Endodermal cell (in vitro differentiated cells): Measurements from ENCODE around the gene PPP1R15A. TPM values are rescaled to one million over a fixed set of nuclear protein-coding genes. Genes with fewer than 3 reads are reported as not detected.

ENCODE experiments used
- DNase-seq: peaks from one replicate; pipeline ENCODE4 v3.0.0-alpha.2; 2017
- H3K27ac ChIP-seq: 2 replicates; pipeline ENCODE4 v1.5.1; 2013; ENCODE audit warnings: mild to moderate bottlenecking, low read depth, low read length, moderate library complexity
- H3K27me3 ChIP-seq: 2 replicates; pipeline ENCODE4 v1.6.1; 2013; ENCODE audit warnings: mild to moderate bottlenecking, low read length, moderate library complexity; ENCODE audit not compliant: insufficient read depth, control insufficient read depth, poor library complexity, severe bottlenecking
- H3K36me3 ChIP-seq: 2 replicates; pipeline ENCODE4 v1.7.0; 2013; ENCODE audit warnings: mild to moderate bottlenecking, low read length, moderate library complexity; ENCODE audit not compliant: control insufficient read depth, insufficient read depth
- H3K4me1 ChIP-seq: one replicate; pipeline ENCODE4 v1.7.0; 2013; ENCODE audit warnings: low read length; ENCODE audit not compliant: control insufficient read depth, insufficient read depth
- H3K4me3 ChIP-seq: 2 replicates; pipeline ENCODE4 v1.5.1; 2013; ENCODE audit warnings: mild to moderate bottlenecking, low read length, moderate library complexity
- H3K9ac ChIP-seq: 2 replicates; pipeline ENCODE4 v1.6.1; 2013; ENCODE audit warnings: mild to moderate bottlenecking, low read length, moderate library complexity; ENCODE audit not compliant: poor library complexity, severe bottlenecking; ENCODE audit errors: extremely low read depth
- H3K9me3 ChIP-seq: 2 replicates; pipeline ENCODE4 v1.6.1; 2013; ENCODE audit warnings: mild to moderate bottlenecking, low read length, moderate library complexity; ENCODE audit not compliant: control insufficient read depth
- H3K27ac Mint-ChIP-seq: 2 replicates; pipeline ENCODE4 v1.8.0; 2020; ENCODE audit warnings: mixed read lengths
- H3K27me3 Mint-ChIP-seq: 2 replicates; pipeline ENCODE4 v1.8.0; 2021; ENCODE audit warnings: mild to moderate bottlenecking, mixed read lengths; ENCODE audit not compliant: insufficient read depth
- H3K36me3 Mint-ChIP-seq: 2 replicates; pipeline ENCODE4 v1.8.0; 2020; ENCODE audit warnings: low read depth, mixed read lengths
- H3K4me1 Mint-ChIP-seq: 2 replicates; pipeline ENCODE4 v1.8.0; 2020; ENCODE audit warnings: mixed read lengths
- H3K4me3 Mint-ChIP-seq: 2 replicates; pipeline ENCODE4 v1.8.0; 2020; ENCODE audit warnings: mild to moderate bottlenecking, moderate library complexity, mixed read lengths
- H3K9me3 Mint-ChIP-seq: 2 replicates; pipeline ENCODE4 v1.8.0; 2020; ENCODE audit warnings: mild to moderate bottlenecking, mixed read lengths
- CTCF ChIP-seq: fragments of 200-600 bp; sonication (generic); conservative IDR thresholded peaks from 2 replicates; pipeline ENCODE4 v1.5.0; 2021; ENCODE audit warnings: antibody characterized with exemption, mild to moderate bottlenecking
- WGBS, 2 experiments: methylation state at CpG; one replicate each; pipeline versions ENCODE4 v1.1.5 to v1.1.7; 2013; ENCODE audit warnings: missing lambda C conversion rate in 2 of 2, mixed read lengths in 1 of 2; ENCODE audit not compliant: insufficient coverage in 1 of 2, insufficient read length in 1 of 2; 5-methylcytosine and 5-hydroxymethylcytosine counted together
- total RNA-seq, 2 donors: library from RNA; stranded (reverse); fragmentation: NEBNext Ultra II Directional in 1 of 2; extraction: Animal tissue kit (Norgen Biotek cat#: 25700) in 1 of 2; gene quantifications; 2 replicates in 1 of 2; 3 replicates in 1 of 2; pipeline ENCODE4 v1.2.1, GENCODE V29; 2021

The PPP1R15A gene
- total RNA-seq, 2 donors from 2014 or later: 41.5 to 45.0 TPM

GRCh38 chr19:48837051-48837524, 35.1 kb upstream of the PPP1R15A start:
- H3K27ac Mint-ChIP-seq: peak overlapping the region; percentile 98
- no peaks in the 10 kb centered on the region for H3K9me3 ChIP-seq
- peak overlapping the region; percentile 61 for H3K27ac ChIP-seq
- peak overlapping the region; percentile 88 for H3K4me3 Mint-ChIP-seq
- peaks cover 16% of the 10 kb centered on the region for H3K4me1 Mint-ChIP-seq
- H3K4me1 ChIP-seq: no peaks in the 10 kb centered on the region
- peak overlapping the region; percentile 93 for H3K4me3 ChIP-seq
- WGBS, 2 experiments: 0 to 2% methylated on average over 10 to 29 of the region's 29 CpGs
- TF ChIP-seq CTCF: no peak
- H3K36me3 ChIP-seq: peaks cover 8% of the 10 kb centered on the region
- H3K27me3 Mint-ChIP-seq: no peaks in the 10 kb centered on the region
- H3K9ac ChIP-seq: peak overlapping the region; percentile 91
- peak; percentile 99 for DNase-seq
- H3K27me3 ChIP-seq: no peaks in the 10 kb centered on the region
- no peaks in the 10 kb centered on the region for H3K9me3 Mint-ChIP-seq
- H3K36me3 Mint-ChIP-seq: peaks cover 17% of the 10 kb centered on the region

- peak; percentile 60 for DNase-seq
Measured at GRCh38 chr19:48837687-48838086, 34.5 kb upstream of the PPP1R15A start.

GRCh38 chr19:48841047-48841446, 31.2 kb upstream of the PPP1R15A start:
- no peaks in the 10 kb centered on the region for H3K36me3 ChIP-seq
- TF ChIP-seq CTCF: no peak
- H3K4me3 ChIP-seq: no peak overlapping the region
- no peaks in the 10 kb centered on the region for H3K9me3 Mint-ChIP-seq
- H3K27me3 ChIP-seq: no peaks in the 10 kb centered on the region
- H3K27ac Mint-ChIP-seq: no peak overlapping the region
- no peaks in the 10 kb centered on the region for H3K9me3 ChIP-seq
- no peak overlapping the region for H3K4me3 Mint-ChIP-seq
- H3K9ac ChIP-seq: no peak overlapping the region
- no peaks in the 10 kb centered on the region for H3K4me1 ChIP-seq
- WGBS, 2 experiments: 88 to 92% methylated on average over 9 to 15 of the region's 16 CpGs
- DNase-seq: no peak
- H3K27me3 Mint-ChIP-seq: no peaks in the 10 kb centered on the region
- peaks cover 6% of the 10 kb centered on the region for H3K36me3 Mint-ChIP-seq
- H3K27ac ChIP-seq: no peak overlapping the region
- H3K4me1 Mint-ChIP-seq: peaks cover 9% of the 10 kb centered on the region

More at GRCh38 chr19:48837687-48838086, 34.5 kb upstream of the PPP1R15A start:
- H3K27ac Mint-ChIP-seq: peak overlapping the region; percentile 85
- peaks cover 11% of the 10 kb centered on the region for H3K36me3 Mint-ChIP-seq
- no peaks in the 10 kb centered on the region for H3K27me3 ChIP-seq
- no peaks in the 10 kb centered on the region for H3K27me3 Mint-ChIP-seq
- no peak overlapping the region for H3K9ac ChIP-seq
- peaks cover 15% of the 10 kb centered on the region for H3K4me1 Mint-ChIP-seq
- TF ChIP-seq CTCF: no peak
- H3K36me3 ChIP-seq: peaks cover 8% of the 10 kb centered on the region
- H3K4me1 ChIP-seq: no peaks in the 10 kb centered on the region
- H3K9me3 Mint-ChIP-seq: no peaks in the 10 kb centered on the region
- H3K4me3 ChIP-seq: peak overlapping the region; percentile 93
- 21 to 53% methylated on average over 3 to 9 of the region's 9 CpGs for WGBS, 2 experiments
- no peak overlapping the region for H3K27ac ChIP-seq
- no peaks in the 10 kb centered on the region for H3K9me3 ChIP-seq
- H3K4me3 Mint-ChIP-seq: peak overlapping the region; percentile 88
